Measurements from ENCODE around the gene IL1B.
"Not testable (repeated sequence)": the region's sequence is repeated elsewhere in the genome, so short reads cannot be mapped to it uniquely, and the experiment has no call there.

Gene IL1B

DNA sequence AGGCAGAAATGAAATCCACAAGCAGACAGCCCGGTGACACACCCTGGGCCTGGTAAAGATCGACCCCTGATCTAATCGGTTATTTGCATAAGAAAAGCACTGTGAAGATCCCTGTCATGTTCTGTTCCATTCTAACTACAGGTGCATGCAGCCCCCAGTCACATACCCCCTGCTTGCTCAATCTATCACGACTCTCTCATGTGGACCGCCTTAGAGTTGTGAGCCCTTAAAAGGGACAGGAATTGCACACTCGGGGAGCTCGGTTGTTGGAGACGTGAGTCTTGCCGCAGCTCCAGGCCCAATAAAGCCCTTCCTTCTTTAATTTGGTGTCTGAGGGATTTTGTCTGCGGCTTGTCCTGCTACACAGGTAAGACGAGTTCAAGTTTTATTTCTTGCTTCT is 13.4 kb upstream of the IL1B start:
- no peak for DNase-seq

GRCh38 chr2:112848833-112849232 is 12.3 kb upstream of the IL1B start:
- no peak for DNase-seq

GRCh38 chr2:112846031-112846430 is 9.5 kb upstream of the IL1B start:
- no peak for DNase-seq

DNA sequence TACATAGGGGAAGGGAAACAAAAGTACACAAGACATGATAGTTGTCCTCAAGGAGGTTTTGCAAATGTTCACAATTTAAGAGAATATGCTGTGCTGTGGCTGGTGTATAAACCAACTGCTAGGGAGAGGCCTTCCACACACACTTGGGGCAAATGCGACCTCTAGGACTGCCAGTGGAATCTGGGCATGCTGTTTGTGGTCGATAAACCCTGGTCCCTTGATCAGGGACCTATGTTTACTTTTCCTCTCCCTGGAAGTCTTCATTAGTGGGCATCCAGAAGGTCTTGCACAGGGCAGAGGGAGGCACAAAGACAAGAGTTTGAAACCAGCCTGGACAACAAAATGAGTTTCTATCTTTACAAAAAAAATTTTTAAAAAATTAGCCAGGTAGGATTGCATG is 7.3 kb upstream of the IL1B start:
- no peak for DNase-seq

GRCh38 chr2:112843288-112843687 is 6.7 kb upstream of the IL1B start:
- no peak for DNase-seq

GRCh38 chr2:112841295-112842044 is 4.9 kb upstream of the IL1B start:
- DNase-seq = no peak

GRCh38 chr2:112840068-112840445 is 3.5 kb upstream of the IL1B start:
- DNase-seq = no peak

DNA sequence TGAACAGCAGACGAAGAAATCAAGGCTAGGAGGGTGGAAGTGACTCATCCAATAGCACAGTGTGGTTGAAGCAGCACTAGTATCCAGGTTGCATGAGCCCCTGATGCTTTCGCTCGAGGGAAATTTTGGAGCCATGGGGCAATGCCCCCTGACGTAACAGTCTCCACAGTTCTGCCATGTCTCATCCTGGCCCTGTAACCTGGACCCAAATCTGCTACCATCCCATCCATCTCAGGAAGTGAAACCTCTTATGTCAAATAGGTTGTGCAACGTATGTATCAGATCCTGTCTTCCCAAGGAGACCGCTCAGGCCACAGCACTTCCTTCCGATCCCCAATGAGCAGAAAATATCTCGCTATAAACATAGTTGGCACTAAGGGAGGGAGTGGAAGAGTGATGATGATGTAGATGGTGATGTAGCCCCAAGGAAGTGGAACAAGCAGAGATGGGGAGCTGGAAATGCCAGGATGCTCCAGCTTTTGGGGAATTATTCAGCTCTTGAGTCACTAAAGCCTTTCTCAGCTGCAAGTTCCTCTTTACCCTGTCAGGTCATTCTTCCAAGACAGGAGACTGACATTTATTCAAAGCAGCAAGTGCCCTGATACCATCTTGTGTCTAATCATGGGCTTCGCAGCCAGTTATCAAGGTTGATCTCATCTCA is 3.0 kb upstream of the IL1B start:
- DNase-seq = no peak

DNA sequence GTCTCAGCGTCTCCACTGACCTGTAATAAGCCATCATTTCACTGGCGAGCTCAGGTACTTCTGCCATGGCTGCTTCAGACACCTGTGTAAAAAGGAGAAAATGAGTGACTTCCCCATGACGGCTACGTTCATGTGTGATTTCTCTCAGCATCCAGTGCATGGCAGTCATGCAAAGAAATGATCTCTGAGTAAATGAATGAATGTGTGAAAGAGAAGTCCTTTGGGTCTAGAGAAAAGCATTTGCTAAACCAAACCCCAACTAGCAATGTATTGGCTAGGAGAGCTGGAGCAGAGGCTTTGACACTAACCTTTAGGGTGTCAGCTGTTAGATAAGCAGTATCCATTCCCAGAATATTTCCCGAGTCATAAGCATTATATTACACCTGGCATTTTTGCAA is 417 bp downstream of the IL1B start:
- DNase-seq = no peak

GRCh38 chr2:112835536-112836162 is 930 bp downstream of the IL1B start:
- no peak for DNase-seq

- no peak for DNase-seq
Measured at GRCh38 chr2:112835061-112835501, 1.5 kb downstream of the IL1B start.

- no peak for DNase-seq
Measured at GRCh38 chr2:112834396-112835037, 2.1 kb downstream of the IL1B start.

DNA sequence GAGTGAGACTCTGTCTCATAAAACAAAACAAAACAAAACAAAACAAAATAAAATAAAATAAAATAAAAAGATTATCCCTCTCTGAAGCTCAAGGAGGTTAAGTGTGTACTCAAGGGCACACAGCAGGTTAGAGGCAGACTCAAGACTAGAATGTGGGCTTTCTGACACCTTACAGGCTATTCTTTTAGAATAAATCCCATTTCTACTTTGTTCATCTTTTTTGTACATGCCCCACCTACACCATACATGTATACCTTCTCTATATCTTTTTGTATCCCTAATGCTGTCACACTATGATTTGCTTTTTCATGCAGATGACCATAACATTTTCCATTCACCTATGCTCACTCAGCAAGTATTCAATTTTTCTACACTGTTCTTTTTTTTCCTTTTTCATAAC is 2.6 kb downstream of the IL1B start:
- no peak for DNase-seq

DNA sequence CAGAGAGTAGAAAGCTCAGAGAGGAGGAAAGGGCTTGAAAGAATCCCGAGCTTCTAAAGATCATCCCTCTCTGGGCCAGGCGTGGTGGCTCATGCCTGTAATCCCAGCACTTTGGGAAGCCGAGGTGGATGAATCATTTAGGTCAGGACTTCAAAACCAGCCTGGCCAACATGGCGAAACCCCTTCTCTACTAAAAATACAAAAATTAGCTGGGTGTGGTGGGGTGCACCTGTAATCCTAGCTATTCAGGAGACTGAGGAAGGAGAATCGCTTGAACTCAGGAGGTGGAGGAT is 3.0 kb downstream of the IL1B start:
- DNase-seq = not testable (repeated sequence)

GRCh38 chr2:112832841-112833638 is 3.5 kb downstream of the IL1B start:
- no peak for DNase-seq

GRCh38 chr2:112831946-112832840 is 4.4 kb downstream of the IL1B start:
- no peak for DNase-seq

DNA sequence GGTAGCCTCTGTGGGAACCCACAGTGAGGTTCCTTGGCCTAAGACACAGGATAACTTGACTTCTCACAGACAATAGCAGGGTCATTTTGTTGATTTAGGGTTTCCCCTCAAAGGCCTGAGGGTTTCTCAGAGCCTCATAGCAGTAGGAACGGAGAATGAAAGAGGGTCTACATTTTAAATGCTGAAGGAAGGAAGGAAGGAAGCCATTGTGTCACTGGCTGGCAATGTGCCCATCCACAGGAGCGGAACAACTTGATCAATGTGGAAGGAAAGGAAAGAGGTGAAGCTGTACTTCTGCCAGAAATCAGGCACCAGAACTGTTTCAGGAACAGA is 5.1 kb downstream of the IL1B start:
- DNase-seq = no peak

DNA sequence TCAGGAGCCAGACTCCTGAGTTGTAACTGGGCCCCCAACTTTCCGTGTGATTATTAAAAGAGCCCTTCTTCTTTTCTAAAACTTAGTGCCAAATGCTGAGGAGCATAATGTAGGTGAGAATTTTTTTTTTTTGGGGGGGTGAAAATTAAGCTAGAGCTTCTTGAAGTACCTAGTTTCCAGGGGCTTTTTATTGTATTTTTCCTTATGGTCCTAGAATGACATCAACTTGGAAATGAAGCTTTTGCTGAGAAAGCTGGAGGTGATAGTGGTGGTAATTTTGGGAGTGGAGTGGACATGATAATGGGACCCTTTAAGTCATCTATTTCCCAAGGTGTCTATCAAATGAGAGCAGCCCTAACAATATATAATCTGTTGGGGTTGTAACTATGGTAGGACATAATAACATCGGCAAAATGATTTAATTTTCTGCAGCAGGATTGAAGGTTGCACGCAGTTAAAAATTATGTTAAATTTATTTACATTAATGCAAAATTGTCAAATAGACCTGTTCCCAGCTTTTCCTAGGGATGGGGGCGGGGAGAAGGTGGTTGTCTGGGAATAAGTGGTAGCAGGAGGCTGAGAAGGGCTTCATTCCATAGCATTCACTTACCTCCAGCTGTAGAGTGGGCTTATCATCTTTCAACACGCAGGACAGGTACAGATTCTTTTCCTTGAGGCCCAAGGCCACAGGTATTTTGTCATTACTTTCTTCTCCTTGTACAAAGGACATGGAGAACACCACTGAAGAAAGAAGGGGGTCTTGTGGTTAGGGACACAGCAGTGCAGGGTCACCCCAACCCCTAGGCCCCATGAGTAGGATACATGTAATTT is 5.7 kb downstream of the IL1B start:
- DNase-seq = no peak

GRCh38 chr2:112829961-112830681 is 6.5 kb downstream of the IL1B start:
- DNase-seq = no peak

All from femur (tissue), 1 donor.